Activated naive CD4-positive, alpha-beta T cell treated with anti-CD3 and anti-CD28 coated beads for 36 hours (primary cell): ENCODE measurements around the gene NFKBIZ. TPM values are rescaled to one million over a fixed set of nuclear protein-coding genes. Genes with fewer than 3 reads are reported as not detected.

Source experiments
- CTCF ChIA-PET: fragments of 350-600 bp; sonication (Branson Sonifier 250); formaldehyde crosslinking; loops from one replicate; lab custom pipeline; 2021; ENCODE audit warnings: antibody characterized with exemption; lab: Charles Lee
- DNase-seq: peaks from one replicate; pipeline ENCODE4 v3.0.0-alpha.2; 2020
- H3K27ac Mint-ChIP-seq: one replicate; pipeline ENCODE4 v1.8.0; 2021; ENCODE audit warnings: mild to moderate bottlenecking, mixed read lengths
- H3K27me3 Mint-ChIP-seq: one replicate; pipeline ENCODE4 v1.8.0; 2021; ENCODE audit warnings: low read depth, mixed read lengths
- H3K36me3 Mint-ChIP-seq: one replicate; pipeline ENCODE4 v1.8.0; 2021; ENCODE audit warnings: low read depth, mixed read lengths
- H3K4me1 Mint-ChIP-seq: one replicate; pipeline ENCODE4 v1.8.0; 2021; ENCODE audit warnings: low read depth, mixed read lengths
- H3K4me3 Mint-ChIP-seq: one replicate; pipeline ENCODE4 v1.8.0; 2021; ENCODE audit warnings: mild to moderate bottlenecking, moderate library complexity, mixed read lengths
- H3K9me3 Mint-ChIP-seq: one replicate; pipeline ENCODE4 v1.8.0; 2021; ENCODE audit warnings: mixed read lengths
- intact Hi-C: fragments of 100-400 bp; cut with micrococcal nuclease; formaldehyde crosslinking; loops from one replicate; pipeline ENCODE4 v1.15.1; 2023
- total RNA-seq, 2 experiments: library from RNA; stranded (reverse); gene quantifications; one replicate each; pipeline ENCODE4 v1.2.3, GENCODE V29; 2021

NFKBIZ gene
- total RNA-seq, 2 experiments from 2014 or later, result 79.3 to 85.0 TPM

- peaks cover 9% of the 10 kb centered on the region for H3K36me3 Mint-ChIP-seq
These were observed 36.4 kb upstream of the NFKBIZ start for GRCh38 chr3:101812895-101813294.

DNA sequence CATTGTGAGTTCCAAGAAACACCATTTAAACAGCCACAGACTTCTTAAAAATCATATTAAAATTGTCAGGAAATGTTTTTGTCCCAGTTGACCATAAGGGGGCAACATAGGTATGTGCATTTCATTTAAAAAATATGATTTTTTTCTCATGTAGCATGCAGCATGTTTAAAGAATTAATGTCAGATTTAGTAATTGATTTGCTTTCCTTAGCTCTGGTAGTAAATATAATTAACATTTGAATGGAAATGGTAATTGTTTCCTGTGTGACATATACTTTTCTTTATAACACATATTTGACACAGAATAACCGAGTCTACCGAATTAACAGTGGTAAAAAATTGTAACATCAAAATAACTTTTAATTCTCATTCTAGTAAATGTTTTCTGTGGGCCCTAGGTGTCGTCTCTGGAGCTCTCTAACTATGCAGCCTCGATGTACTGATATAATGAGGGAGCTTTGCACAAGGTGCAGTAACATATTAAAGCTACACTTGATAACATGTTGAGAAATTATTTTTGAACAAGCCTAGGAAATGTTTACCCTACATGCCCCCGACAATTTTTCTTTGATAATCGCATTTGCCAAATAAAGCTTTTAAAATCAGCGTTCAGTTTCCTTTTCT is 35.4 kb upstream of the NFKBIZ start:
- Mint-ChIP-seq H3K4me1 (peaks cover 62% of the 10 kb centered on the region), H3K4me3 (no peak overlapping the region), H3K9me3 (no peaks in the 10 kb centered on the region), H3K36me3 (peaks cover 9% of the 10 kb centered on the region), H3K27ac (no peak overlapping the region), H3K27me3 (no peaks in the 10 kb centered on the region)
- CTCF ChIA-PET, result interaction anchor here (0.7 to 15.8 kb wide), 24 partner anchors 8 to 411 kb away, joined by 3 to 380 read pairs (median 4); partner anchors contain the start of gene NFKBIZ
- intact Hi-C loops, result loop anchor here (1.0 to 2.0 kb wide), 5 partner anchors 15 to 722 kb away; no protein-coding TSS in a partner anchor
- no peak for DNase-seq

More at GRCh38 chr3:101812895-101813294, 36.4 kb upstream of the NFKBIZ start:
- Mint-ChIP-seq H3K27me3 (no peaks in the 10 kb centered on the region), H3K4me3 (no peak overlapping the region), H3K27ac (no peak overlapping the region), H3K9me3 (no peaks in the 10 kb centered on the region), H3K4me1 (peaks cover 61% of the 10 kb centered on the region)
- CTCF ChIA-PET, result interaction anchor here (0.6 to 15.8 kb wide), 12 partner anchors 8 to 412 kb away, joined by 3 to 380 read pairs (median 4); partner anchors contain the start of gene NFKBIZ
- DNase-seq, result no peak
- intact Hi-C loops, result loop anchor here (1.0 kb wide), 4 partner anchors 37 to 723 kb away; no protein-coding TSS in a partner anchor

- H3K4me3 Mint-ChIP-seq, result no peak overlapping the region
- CTCF ChIA-PET, result interaction anchor here (0.9 to 15.8 kb wide), 17 partner anchors 9 to 410 kb away, joined by 3 to 380 read pairs (median 5); partner anchors contain the start of gene NFKBIZ
- H3K36me3 Mint-ChIP-seq, result peaks cover 11% of the 10 kb centered on the region
- peaks cover 60% of the 10 kb centered on the region for H3K4me1 Mint-ChIP-seq
- H3K27me3 Mint-ChIP-seq, result no peaks in the 10 kb centered on the region
- no peaks in the 10 kb centered on the region for H3K9me3 Mint-ChIP-seq
- no peak for DNase-seq
- intact Hi-C loops, result loop anchor here (1.0 to 2.0 kb wide), 2 partner anchors 14 to 277 kb away; no protein-coding TSS in a partner anchor
- no peak overlapping the region for H3K27ac Mint-ChIP-seq
These were observed 34.5 kb upstream of the NFKBIZ start for GRCh38 chr3:101814835-101815234.

- no peak for DNase-seq
- CTCF ChIA-PET, result interaction anchor here (1.1 to 2.7 kb wide), 5 partner anchors 9 to 412 kb away, joined by 5 to 13 read pairs (median 8); no protein-coding TSS in a partner anchor
- H3K9me3 Mint-ChIP-seq, result no peaks in the 10 kb centered on the region
- H3K4me1 Mint-ChIP-seq, result peaks cover 54% of the 10 kb centered on the region
- peaks cover 19% of the 10 kb centered on the region for H3K36me3 Mint-ChIP-seq
- no peak overlapping the region for H3K4me3 Mint-ChIP-seq
- intact Hi-C loops, result no loop called here
- H3K27ac Mint-ChIP-seq, result no peak overlapping the region
- H3K27me3 Mint-ChIP-seq, result no peaks in the 10 kb centered on the region
These were observed 32.8 kb upstream of the NFKBIZ start for GRCh38 chr3:101816215-101817149.

- DNase-seq, result no peak
- Mint-ChIP-seq H3K4me3 (no peak overlapping the region), H3K4me1 (peaks cover 56% of the 10 kb centered on the region), H3K27ac (no peak overlapping the region), H3K36me3 (peaks cover 25% of the 10 kb centered on the region), H3K9me3 (no peaks in the 10 kb centered on the region), H3K27me3 (no peaks in the 10 kb centered on the region)
- intact Hi-C loops, result no loop called here
- CTCF ChIA-PET, result interaction anchor here (1.0 to 2.7 kb wide), 7 partner anchors 9 to 719 kb away, joined by 4 to 13 read pairs (median 7); no protein-coding TSS in a partner anchor
These were observed 31.3 kb upstream of the NFKBIZ start for GRCh38 chr3:101817992-101818391.

DNA sequence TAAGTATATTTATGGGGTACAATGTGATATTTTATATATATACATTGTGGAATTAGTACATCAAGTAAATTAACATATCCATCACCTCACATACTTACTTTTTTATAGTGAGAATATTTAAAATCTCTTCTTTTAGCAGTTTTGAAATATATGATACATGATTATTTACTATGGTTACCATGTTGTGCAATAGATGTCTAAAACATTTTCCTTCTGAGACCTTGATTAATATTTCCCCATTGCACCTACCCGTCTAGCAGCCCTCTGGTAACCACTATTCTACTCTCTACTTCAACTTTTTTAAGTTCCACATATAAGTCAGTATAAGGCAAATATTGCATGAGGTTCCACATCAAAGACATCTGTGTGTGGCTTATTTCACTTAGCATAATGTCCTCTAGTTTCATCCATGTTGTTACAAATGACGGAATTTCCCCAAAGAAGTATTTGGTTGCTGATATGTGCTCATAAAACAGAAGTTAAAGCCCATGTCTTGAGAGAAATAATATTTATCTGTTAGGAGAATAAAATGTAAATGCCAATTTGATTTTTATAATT is 29.6 kb upstream of the NFKBIZ start:
- Mint-ChIP-seq H3K9me3 (no peaks in the 10 kb centered on the region), H3K36me3 (peaks cover 25% of the 10 kb centered on the region), H3K4me3 (no peak overlapping the region), H3K4me1 (peaks cover 53% of the 10 kb centered on the region), H3K27ac (no peak overlapping the region), H3K27me3 (no peaks in the 10 kb centered on the region)
- no peak for DNase-seq
- CTCF ChIA-PET, result no interaction called here
- intact Hi-C loops, result no loop called here

DNA sequence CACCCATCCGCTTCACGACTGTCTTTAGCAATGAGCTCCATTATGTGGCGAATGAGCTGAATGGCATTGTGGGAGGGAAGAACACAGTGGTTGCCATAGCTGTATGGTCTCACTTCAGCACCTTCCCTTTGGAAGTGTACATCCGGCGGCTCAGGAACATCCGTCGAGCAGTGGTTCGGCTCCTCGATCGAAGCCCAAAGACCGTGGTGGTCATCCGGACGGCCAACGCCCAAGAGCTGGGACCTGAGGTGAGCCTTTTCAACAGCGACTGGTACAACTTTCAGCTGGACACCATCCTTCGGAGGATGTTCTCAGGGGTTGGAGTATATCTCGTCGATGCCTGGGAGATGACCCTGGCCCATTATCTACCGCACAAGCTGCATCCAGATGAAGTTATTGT is 27.8 kb upstream of the NFKBIZ start:
- Mint-ChIP-seq H3K27me3 (no peaks in the 10 kb centered on the region), H3K27ac (no peak overlapping the region), H3K9me3 (no peaks in the 10 kb centered on the region), H3K4me1 (peaks cover 53% of the 10 kb centered on the region), H3K4me3 (no peak overlapping the region), H3K36me3 (peaks cover 27% of the 10 kb centered on the region)
- CTCF ChIA-PET, result interaction anchor here (1.2 to 3.6 kb wide), 6 partner anchors 12 to 407 kb away, joined by 4 to 16 read pairs (median 10); partner anchors contain the start of gene NFKBIZ
- DNase-seq, result no peak
- intact Hi-C loops, result no loop called here

GRCh38 chr3:101823525-101823924 is 25.8 kb upstream of the NFKBIZ start:
- Mint-ChIP-seq H3K36me3 (peaks cover 20% of the 10 kb centered on the region), H3K4me1 (peaks cover 43% of the 10 kb centered on the region), H3K9me3 (no peaks in the 10 kb centered on the region), H3K27ac (no peak overlapping the region), H3K4me3 (no peak overlapping the region), H3K27me3 (no peaks in the 10 kb centered on the region)
- CTCF ChIA-PET, result interaction anchor here (0.7 to 3.6 kb wide), 4 partner anchors 15 to 405 kb away, joined by 4 to 16 read pairs (median 7); no protein-coding TSS in a partner anchor
- DNase-seq, result no peak
- intact Hi-C loops, result no loop called here

DNA sequence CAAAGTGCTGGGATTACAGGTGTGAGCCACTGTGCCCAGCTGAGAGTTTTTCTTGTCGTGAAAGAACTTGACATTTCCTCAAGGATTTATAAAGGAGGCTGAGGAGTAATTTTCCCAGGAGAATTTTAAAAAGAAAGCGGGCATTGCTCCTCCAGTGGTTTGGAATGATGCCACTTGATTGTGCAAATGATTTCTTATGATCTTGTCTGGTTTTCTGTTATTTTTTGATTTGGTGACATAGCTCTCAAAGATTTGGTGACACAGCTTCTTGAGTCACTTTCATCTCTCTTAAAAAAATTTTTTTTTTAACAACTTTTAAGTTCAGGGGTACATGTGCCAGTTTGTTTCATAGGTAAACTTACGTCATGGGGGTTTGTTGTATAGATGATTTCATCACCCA is 24.6 kb upstream of the NFKBIZ start:
- no peak overlapping the region for H3K4me3 Mint-ChIP-seq
- intact Hi-C loops, result no loop called here
- CTCF ChIA-PET, result interaction anchor here (0.9 to 3.6 kb wide), 4 partner anchors 12 to 24 kb away, joined by 3 to 16 read pairs (median 4); partner anchors contain the start of gene NFKBIZ
- no peaks in the 10 kb centered on the region for H3K9me3 Mint-ChIP-seq
- no peaks in the 10 kb centered on the region for H3K27me3 Mint-ChIP-seq
- no peak overlapping the region for H3K27ac Mint-ChIP-seq
- peaks cover 21% of the 10 kb centered on the region for H3K36me3 Mint-ChIP-seq
- no peak for DNase-seq
- peaks cover 48% of the 10 kb centered on the region for H3K4me1 Mint-ChIP-seq

- DNase-seq, result no peak
- Mint-ChIP-seq H3K9me3 (no peaks in the 10 kb centered on the region), H3K36me3 (peaks cover 18% of the 10 kb centered on the region), H3K4me3 (peak overlapping the region; percentile 63), H3K4me1 (peaks cover 51% of the 10 kb centered on the region), H3K27ac (peak overlapping the region; percentile 87), H3K27me3 (no peaks in the 10 kb centered on the region)
- intact Hi-C loops, result loop anchor here (1.0 to 2.0 kb wide), 2 partner anchors 23 to 259 kb away; no protein-coding TSS in a partner anchor
- CTCF ChIA-PET, result interaction anchor here (0.6 to 2.6 kb wide), 6 partner anchors 8 to 399 kb away, joined by 3 to 13 read pairs (median 4); no protein-coding TSS in a partner anchor
These were observed 23.3 kb upstream of the NFKBIZ start for GRCh38 chr3:101825904-101826445.
